ENCODE measurements around the gene SETX.

SETX gene

DNA sequence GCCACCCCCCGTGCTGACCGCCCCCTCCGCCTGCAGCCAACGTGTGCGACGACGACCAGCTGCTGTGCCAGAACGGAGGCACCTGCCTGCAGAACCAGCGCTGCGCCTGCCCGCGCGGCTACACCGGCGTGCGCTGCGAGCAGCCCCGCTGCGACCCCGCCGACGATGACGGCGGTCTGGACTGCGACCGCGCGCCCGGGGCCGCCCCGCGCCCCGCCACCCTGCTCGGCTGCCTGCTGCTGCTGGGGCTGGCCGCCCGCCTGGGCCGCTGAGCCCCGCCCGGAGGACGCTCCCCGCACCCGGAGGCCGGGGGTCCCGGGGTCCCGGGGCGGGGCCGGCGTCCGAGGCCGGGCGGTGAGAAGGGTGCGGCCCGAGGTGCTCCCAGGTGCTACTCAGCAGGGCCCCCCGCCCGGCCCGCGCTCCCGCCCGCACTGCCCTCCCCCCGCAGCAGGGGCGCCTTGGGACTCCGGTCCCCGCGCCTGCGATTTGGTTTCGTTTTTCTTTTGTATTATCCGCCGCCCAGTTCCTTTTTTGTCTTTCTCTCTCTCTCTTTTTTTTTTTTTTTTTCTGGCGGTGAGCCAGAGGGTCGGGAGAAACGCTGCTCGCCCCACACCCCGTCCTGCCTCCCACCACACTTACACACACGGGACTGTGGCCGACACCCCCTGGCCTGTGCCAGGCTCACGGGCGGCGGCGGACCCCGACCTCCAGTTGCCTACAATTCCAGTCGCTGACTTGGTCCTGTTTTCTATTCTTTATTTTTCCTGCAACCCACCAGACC, 112.8 kb downstream of the SETX start:
- peaks cover 43% of the 10 kb centered on the region for H3K27me3 ChIP-seq (ENCODE audit: low read depth, low read length)
- H3K27ac ChIP-seq (ENCODE audit: low read length) = no peak overlapping the region
- H3K79me2 ChIP-seq (ENCODE audit: low read length) = no peaks in the 10 kb centered on the region
- H2AFZ ChIP-seq (ENCODE audit: low read depth, low read length) = peak overlapping the region; percentile 93; the same call in 1 of the 2 replicates
- H4K20me1 ChIP-seq (ENCODE audit: insufficient read depth, low read length) = peaks cover 6% of the 10 kb centered on the region; the same call in 1 of the 2 replicates
- peak overlapping the region; percentile 98 for H3K4me3 ChIP-seq (ENCODE audit: low read length)
- no peak for TF ChIP-seq EZH2phosphoT487 (IDR thresholded peaks at IDR 0.05; ENCODE audit: low read depth)
- TF ChIP-seq, protein P1, sequence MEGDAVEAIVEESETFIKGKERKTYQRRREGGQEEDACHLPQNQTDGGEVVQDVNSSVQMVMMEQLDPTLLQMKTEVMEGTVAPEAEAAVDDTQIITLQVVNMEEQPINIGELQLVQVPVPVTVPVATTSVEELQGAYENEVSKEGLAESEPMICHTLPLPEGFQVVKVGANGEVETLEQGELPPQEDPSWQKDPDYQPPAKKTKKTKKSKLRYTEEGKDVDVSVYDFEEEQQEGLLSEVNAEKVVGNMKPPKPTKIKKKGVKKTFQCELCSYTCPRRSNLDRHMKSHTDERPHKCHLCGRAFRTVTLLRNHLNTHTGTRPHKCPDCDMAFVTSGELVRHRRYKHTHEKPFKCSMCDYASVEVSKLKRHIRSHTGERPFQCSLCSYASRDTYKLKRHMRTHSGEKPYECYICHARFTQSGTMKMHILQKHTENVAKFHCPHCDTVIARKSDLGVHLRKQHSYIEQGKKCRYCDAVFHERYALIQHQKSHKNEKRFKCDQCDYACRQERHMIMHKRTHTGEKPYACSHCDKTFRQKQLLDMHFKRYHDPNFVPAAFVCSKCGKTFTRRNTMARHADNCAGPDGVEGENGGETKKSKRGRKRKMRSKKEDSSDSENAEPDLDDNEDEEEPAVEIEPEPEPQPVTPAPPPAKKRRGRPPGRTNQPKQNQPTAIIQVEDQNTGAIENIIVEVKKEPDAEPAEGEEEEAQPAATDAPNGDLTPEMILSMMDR (IDR thresholded peaks at IDR 0.05; ENCODE audit: low read depth, low read length) = no peak
- H3K4me1 ChIP-seq (ENCODE audit: low read length) = peaks cover 7% of the 10 kb centered on the region; the same call in 1 of the 2 replicates
- peak overlapping the region; percentile 100 for H3K4me2 ChIP-seq (ENCODE audit: low read length)
- H3K36me3 ChIP-seq (replicated peaks; ENCODE audit: low read depth, low read length) = no peaks in the 10 kb centered on the region
- H3K9me3 ChIP-seq (ENCODE audit: insufficient read depth, low read length) = no peaks in the 10 kb centered on the region
- H3K9ac ChIP-seq (ENCODE audit: low read length) = peak overlapping the region; percentile 74

DNA sequence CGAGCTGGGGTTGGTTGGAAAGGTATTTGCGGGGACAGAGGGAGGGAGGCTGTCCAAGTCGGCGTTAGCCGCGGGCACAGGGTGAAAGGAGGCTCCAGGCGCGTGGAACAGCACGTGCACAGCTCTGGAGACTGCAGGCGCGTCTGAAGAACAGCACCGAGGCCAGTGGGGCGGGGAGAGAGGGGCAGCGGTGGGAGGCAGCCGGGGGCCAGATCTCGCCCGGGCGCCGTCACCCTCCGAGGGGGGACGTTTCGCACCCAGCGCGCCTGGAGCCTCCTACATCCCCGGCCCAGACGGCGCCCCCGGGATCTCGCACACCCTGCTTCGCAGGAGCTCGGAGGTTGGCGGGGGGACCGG, 113.3 kb downstream of the SETX start:
- peaks cover 41% of the 10 kb centered on the region for H3K27me3 ChIP-seq (ENCODE audit: low read depth, low read length)
- H3K9me3 ChIP-seq (ENCODE audit: insufficient read depth, low read length) = no peaks in the 10 kb centered on the region
- peaks cover 6% of the 10 kb centered on the region; the same call in 1 of the 2 replicates for H4K20me1 ChIP-seq (ENCODE audit: insufficient read depth, low read length)
- H3K4me2 ChIP-seq (ENCODE audit: low read length) = peak overlapping the region; percentile 100
- peaks cover 10% of the 10 kb centered on the region; the same call in 1 of the 2 replicates for H3K4me1 ChIP-seq (ENCODE audit: low read length)
- TF ChIP-seq EZH2phosphoT487 (IDR thresholded peaks at IDR 0.05; ENCODE audit: low read depth) = no peak
- TF ChIP-seq, protein P1 (IDR thresholded peaks at IDR 0.05; ENCODE audit: low read depth, low read length) = no peak
- H3K36me3 ChIP-seq (replicated peaks; ENCODE audit: low read depth, low read length) = no peaks in the 10 kb centered on the region
- H2AFZ ChIP-seq (ENCODE audit: low read depth, low read length) = peak overlapping the region; percentile 72; the same call in 1 of the 2 replicates
- H3K27ac ChIP-seq (ENCODE audit: low read length) = no peak overlapping the region
- H3K9ac ChIP-seq (ENCODE audit: low read length) = peak overlapping the region; percentile 74
- no peaks in the 10 kb centered on the region for H3K79me2 ChIP-seq (ENCODE audit: low read length)
- peak overlapping the region; percentile 98 for H3K4me3 ChIP-seq (ENCODE audit: low read length)

DNA sequence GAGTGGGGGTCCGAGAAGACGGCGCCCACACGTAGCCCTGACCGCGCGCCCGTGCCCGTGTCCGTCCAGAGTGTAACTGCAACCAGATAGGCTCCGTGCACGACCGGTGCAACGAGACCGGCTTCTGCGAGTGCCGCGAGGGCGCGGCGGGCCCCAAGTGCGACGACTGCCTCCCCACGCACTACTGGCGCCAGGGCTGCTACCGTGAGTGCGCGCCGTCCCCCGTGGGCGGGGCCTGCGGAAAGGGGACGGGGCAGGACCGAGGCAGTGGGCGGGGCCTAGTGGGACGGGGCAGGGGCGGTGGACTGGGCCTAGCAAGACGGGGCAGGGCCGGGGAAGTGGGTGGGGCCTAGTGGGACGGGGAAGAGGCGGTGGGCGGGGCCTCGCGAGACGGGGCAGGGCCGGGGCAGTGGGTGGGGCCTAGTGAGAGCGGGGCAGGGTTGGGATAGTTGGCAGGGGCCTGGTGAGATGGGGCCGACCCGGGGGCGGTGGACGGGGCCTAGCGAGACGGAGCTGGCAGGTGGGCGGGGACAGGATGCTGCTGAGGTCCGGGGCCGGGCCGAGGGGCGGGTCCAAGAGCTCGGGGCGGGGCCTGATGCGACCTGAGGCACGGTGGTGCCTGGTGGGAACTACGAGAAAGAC, 113.8 kb downstream of the SETX start:
- H3K4me2 ChIP-seq (ENCODE audit: low read length) = peak overlapping the region; percentile 100
- H3K79me2 ChIP-seq (ENCODE audit: low read length) = no peaks in the 10 kb centered on the region
- peaks cover 36% of the 10 kb centered on the region for H3K27me3 ChIP-seq (ENCODE audit: low read depth, low read length)
- H3K4me3 ChIP-seq (ENCODE audit: low read length) = peak overlapping the region; percentile 98
- H3K9ac ChIP-seq (ENCODE audit: low read length) = peak overlapping the region; percentile 74
- peaks cover 6% of the 10 kb centered on the region; the same call in 1 of the 2 replicates for H4K20me1 ChIP-seq (ENCODE audit: insufficient read depth, low read length)
- H2AFZ ChIP-seq (ENCODE audit: low read depth, low read length) = peak overlapping the region; percentile 72; the same call in 1 of the 2 replicates
- no peak for TF ChIP-seq EZH2phosphoT487 (IDR thresholded peaks at IDR 0.05; ENCODE audit: low read depth)
- TF ChIP-seq, protein P1 (IDR thresholded peaks at IDR 0.05; ENCODE audit: low read depth, low read length) = no peak
- no peaks in the 10 kb centered on the region for H3K36me3 ChIP-seq (replicated peaks; ENCODE audit: low read depth, low read length)
- no peak overlapping the region for H3K27ac ChIP-seq (ENCODE audit: low read length)
- H3K4me1 ChIP-seq (ENCODE audit: low read length) = peaks cover 10% of the 10 kb centered on the region; the same call in 1 of the 2 replicates
- H3K9me3 ChIP-seq (ENCODE audit: insufficient read depth, low read length) = no peaks in the 10 kb centered on the region

Measured in OCI-LY3 (cell line).